ENCODE measurements around the gene KLHDC8B.

- no peak for TF ChIP-seq EP300 (IDR thresholded peaks at IDR 0.05; ENCODE audit: low read depth)
- TF ChIP-seq CTCF (IDR thresholded peaks at IDR 0.05): no peak
Observed at GRCh38 chr3:49124991-49125670, 46.3 kb upstream of the KLHDC8B start.
